ENCODE measurements around the gene SPATA20.
A peak's percentile ranks its signal among the peaks of the same experiment; 100 is the strongest.

SPATA20 gene

DNA sequence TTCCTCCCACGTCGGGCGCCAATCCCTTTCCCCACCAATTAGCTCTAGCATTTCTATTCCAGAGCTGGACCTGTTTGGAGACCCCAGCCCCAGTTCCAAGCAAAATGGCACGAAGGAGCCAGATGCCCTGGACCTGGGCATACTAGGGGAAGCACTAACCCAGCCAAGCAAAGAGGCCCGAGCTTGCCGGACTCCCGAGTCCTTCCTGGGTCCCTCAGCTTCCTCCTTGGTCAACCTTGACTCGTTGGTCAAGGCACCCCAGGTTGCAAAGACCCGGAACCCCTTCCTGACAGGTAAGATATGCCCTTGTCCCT is 5.6 kb upstream of the SPATA20 start:
- no peak for DNase-seq

DNA sequence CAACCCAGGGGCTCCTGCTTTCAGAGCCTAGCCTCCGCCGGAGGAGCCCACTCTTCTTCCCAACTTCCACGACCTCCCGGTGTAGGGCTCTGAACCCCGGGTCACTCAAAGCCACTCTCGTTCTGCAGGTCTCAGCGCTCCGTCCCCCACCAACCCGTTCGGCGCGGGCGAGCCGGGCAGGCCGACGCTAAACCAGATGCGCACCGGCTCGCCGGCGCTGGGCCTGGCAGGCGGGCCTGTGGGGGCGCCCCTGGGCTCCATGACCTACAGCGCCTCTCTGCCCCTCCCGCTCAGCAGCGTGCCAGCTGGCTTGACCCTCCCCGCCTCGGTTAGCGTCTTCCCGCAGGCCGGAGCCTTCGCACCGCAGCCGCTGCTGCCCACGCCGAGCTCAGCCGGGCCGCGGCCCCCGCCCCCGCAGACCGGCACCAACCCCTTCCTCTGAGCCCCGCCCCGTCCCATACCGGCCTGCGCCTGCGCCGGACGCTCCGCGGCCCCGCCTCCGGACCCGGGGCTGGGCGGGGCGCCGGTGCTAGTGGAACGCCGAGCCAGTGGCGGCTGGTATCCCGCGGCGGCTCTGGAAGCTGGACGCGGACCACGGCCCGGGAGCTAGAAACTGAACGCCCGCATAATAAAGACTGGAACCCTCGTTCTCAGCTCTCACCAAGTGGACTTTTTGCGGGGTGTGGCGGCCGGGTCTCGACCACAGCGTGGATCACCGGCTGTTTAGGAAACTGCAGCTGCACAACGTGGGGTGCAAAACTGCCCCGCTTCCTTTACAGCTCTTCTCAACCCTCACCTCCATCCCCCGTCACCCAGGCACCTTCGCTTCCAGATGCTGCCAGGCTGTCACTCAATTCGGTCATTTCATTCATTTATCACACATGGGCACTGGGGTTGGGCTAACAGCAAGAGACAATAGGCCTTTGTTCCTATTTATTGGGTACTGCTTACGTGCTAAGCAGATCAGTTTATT is 5.0 kb upstream of the SPATA20 start:
- peak; percentile 66 for DNase-seq

DNA sequence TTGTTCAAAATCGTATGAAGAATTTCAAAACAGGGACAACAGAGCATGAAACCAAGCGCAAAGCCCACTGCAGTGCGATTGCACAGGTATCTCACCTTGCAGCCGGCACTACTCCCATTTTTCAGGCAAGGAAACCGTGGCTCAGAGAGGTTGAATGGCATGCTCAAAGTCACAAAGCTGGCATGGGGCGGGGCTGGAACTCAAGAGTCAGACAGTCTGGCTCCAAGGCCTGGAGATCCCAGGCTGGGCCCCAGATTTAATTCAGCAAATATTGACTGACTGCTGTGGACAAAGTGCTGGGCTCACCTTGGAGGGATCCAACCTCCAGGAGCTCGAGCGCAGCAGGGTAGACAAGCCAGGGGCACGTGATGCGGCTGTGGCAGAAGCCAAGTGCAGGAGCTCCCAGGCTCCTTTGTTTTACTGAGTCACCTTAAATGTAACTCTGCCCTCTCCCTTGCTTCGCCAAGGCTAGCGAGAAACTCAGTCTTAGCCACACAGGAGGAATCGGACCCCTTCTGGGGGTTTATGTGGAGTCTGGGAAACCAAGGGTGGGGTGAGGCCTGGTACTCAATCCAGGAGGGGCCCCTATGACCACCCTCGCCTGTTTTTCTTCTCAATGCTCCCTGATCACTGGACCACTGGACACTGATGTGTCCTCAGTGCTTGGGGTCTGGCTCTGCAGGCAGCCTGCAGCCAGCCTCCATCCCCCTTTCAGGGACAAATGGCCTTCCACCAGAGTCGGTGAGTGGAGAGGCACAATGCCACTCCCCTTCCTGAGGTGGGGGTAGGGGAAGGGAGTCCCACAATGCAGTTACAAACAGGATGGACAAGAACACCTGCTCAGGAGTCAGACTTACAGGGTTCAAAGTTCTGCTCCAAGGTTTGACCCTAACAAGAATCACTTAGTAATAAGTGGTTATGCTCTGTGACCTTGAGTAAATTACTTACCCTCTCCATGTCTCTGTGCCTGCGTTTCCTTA is 3.9 kb upstream of the SPATA20 start:
- no peak for DNase-seq

DNA sequence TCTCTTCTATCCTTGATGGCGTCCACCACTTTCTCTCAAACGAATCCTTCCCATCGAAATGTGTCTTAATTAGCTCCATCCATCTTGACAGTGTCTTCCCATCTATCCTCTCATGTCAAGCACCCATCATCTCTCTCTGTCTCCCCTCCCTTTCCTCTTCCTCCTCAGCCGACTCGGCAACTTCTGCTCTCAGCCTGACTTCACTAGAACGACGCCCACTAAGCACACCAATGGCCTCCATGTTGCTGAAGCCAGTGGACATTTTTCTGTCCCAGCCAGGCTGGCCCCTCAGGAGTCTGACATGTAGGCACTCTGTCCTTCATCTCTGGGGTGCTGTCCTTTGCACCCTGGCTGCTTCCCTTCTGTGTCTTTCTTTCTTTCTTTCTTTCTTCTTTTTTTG is 2.5 kb upstream of the SPATA20 start:
- no peak for DNase-seq

DNA sequence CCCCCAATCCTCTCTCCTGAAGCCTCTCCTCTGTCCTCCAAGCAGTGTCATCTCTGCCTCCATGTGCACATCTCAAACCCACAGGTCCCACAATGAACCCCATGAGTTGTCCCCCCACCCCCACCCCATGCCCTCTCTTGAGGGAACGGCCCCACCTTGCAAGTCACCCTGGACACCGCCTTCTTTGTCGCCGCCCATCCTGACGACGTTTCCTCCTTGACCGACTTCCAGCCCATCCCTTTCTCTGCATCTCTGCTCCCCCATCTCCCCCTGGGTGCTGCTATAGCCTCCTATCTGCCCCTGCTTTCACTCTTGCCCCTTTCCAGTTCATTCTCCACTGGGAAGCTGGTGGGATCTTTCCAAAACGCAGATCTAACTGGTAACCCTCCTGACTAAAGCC is 1.7 kb upstream of the SPATA20 start:
- DNase-seq, result no peak

DNA sequence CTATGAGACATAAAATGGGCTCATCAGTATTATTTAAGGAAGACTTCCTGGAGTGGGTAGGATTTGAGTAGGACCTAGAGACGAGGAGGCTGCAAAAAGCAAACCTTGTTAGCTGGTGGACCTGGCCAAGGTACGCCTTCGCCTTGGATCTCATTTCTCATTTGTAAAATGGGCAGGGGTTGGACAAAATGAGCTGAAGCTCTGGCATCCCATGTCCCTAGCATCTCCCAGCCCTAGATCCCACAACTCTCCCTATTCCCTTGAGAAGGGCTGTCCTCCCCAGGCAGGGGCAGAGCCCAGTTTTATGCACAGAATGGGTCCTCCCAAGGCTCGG is 306 bp upstream of the SPATA20 start:
- no peak for DNase-seq

DNA sequence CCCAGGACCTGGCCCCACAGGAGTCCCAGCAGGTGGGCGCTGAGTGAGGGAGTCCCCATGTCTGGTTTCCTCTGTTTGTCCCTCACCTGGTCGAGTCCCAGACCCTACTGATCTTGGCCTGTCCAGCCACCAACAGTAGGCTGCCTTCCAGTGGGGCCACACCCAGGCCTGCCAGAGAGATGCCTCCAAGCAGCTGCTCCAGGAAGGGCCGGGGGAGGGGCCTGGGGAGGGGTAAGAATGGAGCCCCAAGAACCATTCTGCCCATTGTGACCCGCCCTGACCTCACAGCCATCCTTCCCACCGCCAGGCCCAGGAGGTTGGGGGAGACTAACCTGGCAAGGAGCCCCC is 736 bp downstream of the SPATA20 start:
- no peak for DNase-seq

DNA sequence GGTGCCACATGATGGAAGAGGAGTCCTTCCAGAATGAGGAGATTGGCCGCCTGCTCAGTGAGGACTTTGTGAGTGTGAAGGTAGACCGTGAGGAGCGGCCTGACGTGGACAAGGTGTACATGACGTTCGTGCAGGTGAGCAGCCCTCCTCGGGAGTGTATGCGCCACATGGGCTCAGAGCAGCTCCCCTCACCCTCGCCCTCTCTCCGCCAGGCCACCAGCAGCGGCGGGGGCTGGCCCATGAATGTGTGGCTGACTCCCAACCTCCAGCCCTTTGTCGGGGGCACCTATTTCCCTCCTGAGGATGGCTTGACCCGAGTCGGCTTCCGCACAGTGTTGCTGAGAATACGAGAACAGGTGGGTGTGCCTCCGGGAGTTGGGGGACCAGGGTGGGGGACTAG is 1.9 kb downstream of the SPATA20 start:
- no peak for DNase-seq

DNA sequence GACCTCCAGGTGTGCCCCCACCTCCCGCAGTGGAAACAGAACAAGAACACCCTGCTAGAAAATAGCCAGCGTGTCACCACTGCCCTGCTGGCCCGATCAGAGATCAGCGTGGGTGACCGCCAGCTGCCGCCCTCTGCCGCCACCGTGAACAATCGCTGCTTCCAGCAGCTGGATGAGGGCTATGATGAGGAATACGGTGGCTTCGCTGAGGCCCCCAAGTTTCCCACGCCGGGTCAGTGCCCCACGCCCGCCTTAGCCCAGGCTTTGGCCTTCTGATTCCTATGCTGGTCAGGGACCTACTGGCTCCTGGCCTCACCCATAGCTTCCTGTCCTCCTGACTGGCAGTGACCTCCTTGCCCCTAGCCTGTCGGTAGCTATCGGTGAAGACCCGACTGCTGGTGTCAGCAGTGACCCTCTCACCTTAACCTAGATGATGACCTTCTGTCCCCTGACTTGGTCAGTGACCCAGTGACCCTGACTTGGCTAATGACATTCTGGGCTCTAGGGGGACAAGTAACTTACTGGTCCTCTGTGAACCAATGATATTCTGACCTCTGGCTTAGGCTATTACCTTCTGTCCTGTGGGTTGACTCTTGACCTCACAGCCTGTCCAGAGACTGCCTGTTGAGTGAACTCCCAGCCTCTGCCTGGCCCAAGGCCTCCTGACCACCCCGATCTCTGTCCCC is 2.4 kb downstream of the SPATA20 start:
- DNase-seq, result no peak

DNA sequence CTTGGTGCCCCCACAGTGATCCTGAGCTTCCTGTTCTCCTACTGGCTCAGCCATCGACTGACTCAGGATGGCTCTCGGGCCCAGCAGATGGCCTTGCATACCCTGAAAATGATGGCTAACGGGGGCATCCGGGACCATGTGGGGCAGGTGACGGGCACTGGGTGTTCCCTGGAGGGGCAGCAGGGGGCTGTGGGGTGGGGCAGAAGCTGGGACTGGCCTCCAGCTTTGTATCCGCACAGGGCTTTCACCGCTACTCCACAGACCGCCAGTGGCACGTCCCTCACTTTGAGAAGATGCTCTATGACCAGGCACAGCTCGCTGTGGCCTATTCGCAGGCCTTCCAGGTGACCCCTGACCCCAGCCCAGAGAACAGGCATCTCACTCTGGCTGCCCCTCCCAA is 3.0 kb downstream of the SPATA20 start:
- DNase-seq, result no peak

DNA sequence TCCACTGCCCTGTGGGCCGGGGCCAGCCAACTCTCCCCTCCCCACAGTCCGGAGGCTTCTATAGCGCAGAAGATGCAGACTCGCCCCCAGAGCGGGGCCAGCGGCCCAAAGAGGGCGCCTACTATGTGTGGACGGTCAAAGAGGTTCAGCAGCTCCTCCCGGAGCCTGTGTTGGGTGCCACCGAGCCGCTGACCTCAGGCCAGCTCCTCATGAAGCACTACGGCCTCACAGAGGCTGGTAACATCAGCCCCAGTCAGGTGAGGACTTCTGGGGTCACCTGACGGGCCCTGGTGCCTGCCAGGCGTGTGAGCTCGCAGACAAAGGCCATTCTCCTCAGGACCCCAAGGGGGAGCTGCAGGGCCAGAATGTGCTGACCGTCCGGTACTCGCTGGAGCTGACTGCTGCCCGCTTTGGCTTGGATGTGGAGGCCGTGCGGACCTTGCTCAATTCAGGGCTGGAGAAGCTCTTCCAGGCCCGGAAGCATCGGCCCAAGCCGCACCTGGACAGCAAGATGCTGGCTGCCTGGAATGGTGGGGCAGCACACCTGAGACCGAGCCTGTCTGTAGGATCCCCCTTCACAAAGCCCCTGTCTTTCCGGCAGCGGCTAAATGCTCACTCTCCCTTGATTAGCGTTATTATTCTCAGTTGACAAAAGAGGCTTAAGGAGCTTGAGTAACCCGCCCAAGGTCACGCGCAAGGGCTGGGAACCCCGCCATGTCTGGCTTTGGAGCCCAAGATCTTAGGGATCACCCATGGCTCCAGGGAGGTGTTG is 3.9 kb downstream of the SPATA20 start:
- no peak for DNase-seq

DNA sequence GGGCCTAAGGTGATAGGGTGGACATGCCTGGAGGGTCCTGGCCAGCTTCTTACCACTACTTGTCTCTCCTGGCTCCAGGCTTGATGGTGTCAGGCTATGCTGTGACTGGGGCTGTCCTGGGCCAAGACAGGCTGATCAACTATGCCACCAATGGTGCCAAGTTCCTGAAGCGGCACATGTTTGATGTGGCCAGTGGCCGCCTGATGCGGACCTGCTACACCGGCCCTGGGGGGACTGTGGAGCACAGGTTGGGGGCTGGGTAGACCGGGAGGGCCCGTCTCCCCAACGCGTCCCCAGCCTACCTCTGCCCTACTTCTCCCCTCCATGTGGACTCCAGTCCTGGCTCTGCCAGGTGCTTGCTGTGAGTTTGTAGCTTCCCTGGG is 4.5 kb downstream of the SPATA20 start:
- DNase-seq, result no peak

DNA sequence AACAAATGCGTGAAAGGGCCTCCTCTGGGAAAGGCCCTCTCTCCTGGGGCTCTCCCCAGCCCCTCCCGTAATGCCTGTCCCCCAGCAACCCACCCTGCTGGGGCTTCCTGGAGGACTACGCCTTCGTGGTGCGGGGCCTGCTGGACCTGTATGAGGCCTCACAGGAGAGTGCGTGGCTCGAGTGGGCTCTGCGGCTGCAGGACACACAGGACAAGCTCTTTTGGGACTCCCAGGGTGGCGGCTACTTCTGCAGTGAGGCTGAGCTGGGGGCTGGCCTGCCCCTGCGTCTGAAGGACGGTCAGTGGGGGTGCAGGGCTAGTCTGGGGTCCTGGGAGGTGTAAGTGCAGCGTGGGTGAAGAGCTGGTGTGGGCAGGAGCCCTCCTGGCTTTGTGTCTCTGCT is 4.9 kb downstream of the SPATA20 start:
- no peak for DNase-seq

DNA sequence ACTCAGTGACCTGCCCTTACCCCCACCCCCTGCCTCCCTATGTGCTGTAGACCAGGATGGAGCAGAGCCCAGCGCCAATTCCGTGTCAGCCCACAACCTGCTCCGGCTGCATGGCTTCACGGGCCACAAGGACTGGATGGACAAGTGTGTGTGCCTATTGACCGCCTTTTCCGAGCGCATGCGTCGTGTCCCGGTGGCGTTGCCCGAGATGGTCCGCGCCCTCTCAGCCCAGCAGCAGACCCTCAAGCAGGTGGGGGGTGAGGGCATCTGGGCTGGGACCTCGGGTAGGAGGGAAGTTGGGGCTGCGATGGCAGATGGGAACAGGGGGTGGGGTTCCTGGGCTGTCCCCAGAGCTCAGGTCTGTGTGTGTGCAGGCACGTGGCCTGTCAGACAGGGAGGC is 7.2 kb downstream of the SPATA20 start:
- no peak for DNase-seq

DNA sequence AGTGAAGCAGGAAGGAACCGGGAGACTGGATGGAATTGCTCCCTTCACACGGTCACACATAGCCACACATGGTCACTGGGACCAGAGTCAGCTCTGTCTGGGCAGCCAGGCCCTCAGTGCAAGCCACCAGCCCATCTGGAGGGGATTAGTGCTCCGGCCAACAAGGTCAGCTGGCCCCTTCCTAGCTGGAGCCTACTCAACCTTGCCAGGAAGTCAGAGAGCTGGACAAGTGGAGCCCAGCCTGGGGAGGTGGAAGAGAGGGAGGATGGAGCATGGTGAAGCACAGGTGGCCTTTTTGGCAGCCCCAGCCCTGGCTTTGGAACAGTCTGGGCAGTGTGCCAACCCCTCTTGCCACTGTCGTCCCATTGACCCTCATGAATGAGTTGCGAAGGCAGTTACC is 9.8 kb downstream of the SPATA20 start:
- no peak for DNase-seq

DNA sequence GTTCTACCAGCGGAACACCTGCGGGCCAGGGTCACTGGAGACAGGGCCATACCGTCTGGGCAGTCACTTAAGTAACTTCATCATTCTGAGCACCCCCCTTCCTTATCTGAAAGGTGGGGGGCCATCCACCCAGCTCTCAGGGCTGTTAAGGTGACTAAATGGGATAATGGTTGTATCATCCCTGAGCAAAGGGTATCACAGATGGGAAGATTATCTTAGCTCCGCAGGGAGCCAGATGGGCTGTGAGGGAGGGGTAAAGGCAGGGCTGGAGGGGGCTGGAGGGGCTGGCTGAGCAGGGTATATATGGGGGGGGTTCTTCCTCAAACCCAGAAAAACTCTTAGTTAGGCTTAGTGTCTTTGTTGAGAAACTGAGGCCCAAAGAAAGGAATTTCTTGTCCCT is 10.7 kb downstream of the SPATA20 start:
- DNase-seq, result no peak

DNA sequence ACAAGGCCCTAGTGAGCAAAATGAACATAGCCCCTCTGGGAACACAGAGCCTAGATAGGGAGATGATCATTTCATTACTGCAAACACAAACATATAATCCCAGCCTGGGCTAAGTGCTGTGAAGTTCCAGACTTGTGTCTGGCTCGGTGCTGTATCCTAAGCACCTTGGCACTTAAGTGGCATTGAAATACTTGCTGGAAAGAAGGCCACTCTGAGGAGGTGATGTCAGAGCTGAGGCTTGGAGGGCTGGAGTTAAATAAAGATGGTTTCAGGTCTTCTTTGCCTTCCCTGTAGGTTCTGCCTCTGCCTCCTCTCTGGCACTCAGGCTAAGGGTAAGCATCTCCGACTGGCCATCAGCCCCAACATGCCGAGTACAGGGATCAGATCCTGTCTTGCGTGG is 11.1 kb downstream of the SPATA20 start:
- no peak for DNase-seq

DNA sequence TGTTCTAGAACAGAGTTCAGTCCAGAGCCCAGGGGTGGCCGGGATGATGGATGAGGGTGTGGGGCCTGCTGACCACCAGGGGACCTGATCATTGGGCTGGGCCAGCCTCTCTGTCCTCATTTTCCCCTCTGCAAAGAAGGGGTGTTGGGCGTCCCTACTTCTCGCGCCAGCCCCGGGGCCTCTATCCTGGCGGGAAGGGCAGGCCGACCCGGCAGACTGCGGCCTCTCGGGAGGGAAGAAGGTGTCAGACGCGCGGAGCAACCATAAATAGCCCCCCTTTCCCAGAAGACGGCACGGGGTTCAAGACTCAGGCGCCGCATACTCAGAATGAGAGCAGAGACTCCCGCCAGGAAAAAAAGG is 11.6 kb downstream of the SPATA20 start:
- no peak for DNase-seq

DNA sequence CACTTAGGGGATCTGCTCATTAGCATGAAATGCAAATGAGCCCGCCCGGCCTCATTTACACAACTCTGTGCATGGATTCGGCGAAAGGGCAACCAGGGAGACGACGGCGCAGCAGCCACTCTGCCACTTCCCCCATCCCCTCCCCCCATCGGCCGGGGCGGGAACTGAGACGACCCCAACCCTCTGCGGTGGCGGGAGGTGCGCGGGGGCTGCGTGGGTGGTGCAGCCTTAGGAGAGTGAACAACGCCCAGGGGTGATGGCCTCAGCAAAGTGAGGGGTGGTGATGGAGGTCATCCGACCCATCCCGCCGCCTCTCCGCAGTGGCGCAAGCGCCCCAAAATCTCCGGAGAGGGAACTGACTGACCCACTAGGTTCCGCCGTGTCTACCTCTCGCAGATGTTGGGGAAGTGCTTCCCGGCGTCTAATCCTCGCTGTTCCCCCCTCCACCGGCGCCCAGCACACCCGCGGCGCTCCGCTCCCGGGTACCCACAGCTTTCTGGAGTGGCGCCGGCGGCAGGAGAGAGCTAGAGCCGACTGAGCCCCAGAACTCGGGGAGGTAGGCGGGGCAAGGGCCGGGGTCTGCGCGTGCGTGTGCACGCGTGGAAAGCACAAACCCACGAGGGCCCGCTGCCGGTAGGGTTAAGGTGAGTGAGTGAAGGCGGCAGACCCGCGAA is 12.1 kb downstream of the SPATA20 start:
- DNase-seq, result no peak

DNA sequence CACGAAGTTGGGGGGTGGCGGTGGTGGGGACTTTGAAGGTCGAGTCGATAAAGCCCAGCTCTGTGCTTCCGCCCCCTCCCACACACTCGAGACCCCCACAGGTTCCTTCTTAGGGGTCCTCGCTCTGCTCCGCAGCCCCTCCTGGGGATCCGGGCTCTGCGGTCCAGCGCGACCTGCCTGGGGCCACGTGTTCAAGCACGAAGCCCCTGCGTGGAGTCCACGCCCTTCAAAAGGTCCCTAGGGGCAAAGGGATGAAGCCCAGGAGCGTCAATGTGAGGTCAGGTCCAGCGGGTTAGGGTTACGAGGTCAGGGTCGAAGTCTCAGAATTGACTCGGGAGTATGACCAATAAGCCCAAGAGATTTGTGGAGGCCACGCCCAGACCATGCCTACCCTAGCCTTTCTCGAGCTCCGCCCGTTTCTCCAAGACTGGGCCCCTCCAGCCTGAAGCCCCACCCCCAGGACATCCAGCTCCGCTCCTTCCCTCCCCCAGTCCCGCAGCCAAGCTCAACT is 12.8 kb downstream of the SPATA20 start:
- DNase-seq, result no peak

DNA sequence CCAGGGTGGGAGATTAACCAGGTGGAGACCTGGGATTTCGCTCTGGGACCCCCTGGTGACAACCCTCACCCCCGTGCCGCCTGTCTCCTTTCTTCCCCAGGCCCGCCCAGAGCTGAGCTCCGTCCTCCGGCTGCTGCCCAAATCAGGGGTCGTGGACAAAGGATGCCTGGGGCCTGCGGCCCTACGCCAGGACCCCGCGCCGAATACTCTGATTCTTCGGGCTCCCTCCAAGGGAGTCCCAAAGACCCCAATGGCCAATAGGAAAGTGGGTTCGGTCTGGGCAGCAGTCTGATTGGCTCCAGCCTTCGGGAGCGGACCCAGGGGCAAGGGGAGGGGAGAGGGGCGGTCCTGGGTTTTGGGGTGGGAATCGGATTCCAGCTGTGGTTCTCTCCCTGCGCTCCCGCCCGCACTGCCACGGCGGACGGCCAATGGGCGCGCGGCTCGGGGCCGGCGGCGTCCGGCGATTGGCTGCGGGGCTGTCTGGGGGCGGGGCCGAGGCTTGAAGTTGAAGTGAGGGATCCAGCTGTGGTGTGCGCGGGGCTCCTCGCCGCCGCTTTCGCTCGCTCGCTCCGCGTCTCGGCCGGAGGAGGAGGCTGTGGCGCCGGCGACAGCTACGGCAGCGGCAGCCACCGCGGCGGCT is 13.3 kb downstream of the SPATA20 start, which contains the start of gene CACNA1G:
CACNA1G (plus strand) TSS at position 531 of the 640 bp plus-strand sequence. CDS start 745 bp downstream, outside the sequence.
- peak; percentile 51 for DNase-seq
